ENCODE measurements around the gene REXO5.

DNA sequence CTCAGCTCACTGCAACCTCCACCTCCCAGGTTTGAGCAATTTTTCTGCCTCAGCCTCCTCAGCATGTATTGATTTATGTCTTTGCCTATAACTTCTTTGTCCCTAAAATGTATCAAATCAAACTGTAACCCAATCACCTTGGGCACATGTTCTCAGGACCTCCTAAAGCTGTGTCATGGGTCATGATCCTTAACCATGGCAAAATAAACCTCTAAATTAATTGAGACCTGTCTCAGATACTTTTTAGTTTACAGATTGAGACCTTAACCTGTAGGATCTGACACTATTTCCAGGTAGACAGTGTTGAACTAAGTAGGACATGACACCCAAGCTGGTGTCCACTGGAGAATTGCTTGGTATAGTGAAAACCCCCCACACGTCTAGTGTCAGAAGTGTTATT, 45.2 kb upstream of the REXO5 start:
- TF ChIP-seq, protein P1, sequence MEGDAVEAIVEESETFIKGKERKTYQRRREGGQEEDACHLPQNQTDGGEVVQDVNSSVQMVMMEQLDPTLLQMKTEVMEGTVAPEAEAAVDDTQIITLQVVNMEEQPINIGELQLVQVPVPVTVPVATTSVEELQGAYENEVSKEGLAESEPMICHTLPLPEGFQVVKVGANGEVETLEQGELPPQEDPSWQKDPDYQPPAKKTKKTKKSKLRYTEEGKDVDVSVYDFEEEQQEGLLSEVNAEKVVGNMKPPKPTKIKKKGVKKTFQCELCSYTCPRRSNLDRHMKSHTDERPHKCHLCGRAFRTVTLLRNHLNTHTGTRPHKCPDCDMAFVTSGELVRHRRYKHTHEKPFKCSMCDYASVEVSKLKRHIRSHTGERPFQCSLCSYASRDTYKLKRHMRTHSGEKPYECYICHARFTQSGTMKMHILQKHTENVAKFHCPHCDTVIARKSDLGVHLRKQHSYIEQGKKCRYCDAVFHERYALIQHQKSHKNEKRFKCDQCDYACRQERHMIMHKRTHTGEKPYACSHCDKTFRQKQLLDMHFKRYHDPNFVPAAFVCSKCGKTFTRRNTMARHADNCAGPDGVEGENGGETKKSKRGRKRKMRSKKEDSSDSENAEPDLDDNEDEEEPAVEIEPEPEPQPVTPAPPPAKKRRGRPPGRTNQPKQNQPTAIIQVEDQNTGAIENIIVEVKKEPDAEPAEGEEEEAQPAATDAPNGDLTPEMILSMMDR (IDR thresholded peaks at IDR 0.05), result no peak
- TF ChIP-seq POLR2AphosphoS5 (IDR thresholded peaks at IDR 0.05), result no peak

All from breast epithelium (tissue), 3 donors.